T-helper 17 cell (primary cell): Measurements from ENCODE around the gene PLD1. TPM values are rescaled to one million over a fixed set of nuclear protein-coding genes. Genes with fewer than 3 reads are reported as not detected.

Experiments used
- ATAC-seq: fragments of 150-1000 bp; cut with Tn5 transposase; 2 replicates; pipeline ENCODE4 v1.10.0; 2021; ENCODE audit warnings: mild to moderate bottlenecking, moderate library complexity
- DNase-seq, 3 donors: peaks; one replicate each; pipeline versions ENCODE4 v3.0.0 to v3.0.0-alpha.2; 2020 to 2021
- H3K9me3 ChIP-seq: one replicate; pipeline ENCODE4 v1.7.0; 2013; ENCODE audit warnings: low read length, mild to moderate bottlenecking; ENCODE audit not compliant: control insufficient read depth, poor library complexity, severe bottlenecking
- H3K27ac Mint-ChIP-seq: one replicate; pipeline ENCODE4 v1.8.0; 2022; ENCODE audit warnings: mild to moderate bottlenecking, moderate library complexity, mixed read lengths
- H3K27me3 Mint-ChIP-seq: one replicate; pipeline ENCODE4 v1.8.0; 2022; ENCODE audit warnings: mixed read lengths
- H3K36me3 Mint-ChIP-seq: one replicate; pipeline ENCODE4 v1.8.0; 2022; ENCODE audit warnings: low read depth, mixed read lengths
- H3K4me1 Mint-ChIP-seq: one replicate; pipeline ENCODE4 v1.8.0; 2022; ENCODE audit warnings: mild to moderate bottlenecking, mixed read lengths
- H3K4me3 Mint-ChIP-seq: one replicate; pipeline ENCODE4 v1.8.0; 2022; ENCODE audit warnings: mild to moderate bottlenecking, moderate library complexity, mixed read lengths
- total RNA-seq, 4 donors: library from RNA in 2 of 4; stranded (reverse) in 2 of 4; gene quantifications; one replicate each; pipeline ENCODE4 v1.2.3 and lab custom pipeline; 2022 to 2026

Gene PLD1
- total RNA-seq, 2 donors from 2014 or later = 6.2 to 9.4 TPM

DNA sequence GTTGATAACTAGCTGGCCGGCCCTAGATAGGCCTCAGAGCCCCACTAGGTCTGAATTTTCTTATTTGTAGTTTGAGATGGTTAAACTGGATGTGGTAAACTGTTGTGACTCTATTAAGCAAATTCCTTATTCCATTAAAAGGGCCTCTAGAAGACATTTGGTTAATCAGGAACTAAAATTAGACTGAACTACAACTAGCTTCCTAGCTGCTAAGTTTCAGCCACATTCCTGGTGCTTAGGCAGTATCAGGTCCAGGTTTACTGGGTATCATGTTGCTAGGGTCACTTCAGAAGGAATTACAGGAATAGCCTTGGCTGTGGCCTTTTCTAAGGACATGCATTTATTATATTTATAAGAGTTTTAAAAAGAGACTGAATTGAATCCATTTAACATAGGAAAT is 136.3 kb downstream of the PLD1 start:
- H3K36me3 Mint-ChIP-seq = peaks cover 3% of the 10 kb centered on the region
- no peak for ATAC-seq
- DNase-seq = no peak
- H3K27ac Mint-ChIP-seq = no peak overlapping the region
- H3K4me3 Mint-ChIP-seq = no peak overlapping the region
- no peaks in the 10 kb centered on the region for H3K27me3 Mint-ChIP-seq
- no peaks in the 10 kb centered on the region for H3K9me3 ChIP-seq
- H3K4me1 Mint-ChIP-seq = peaks cover 4% of the 10 kb centered on the region

DNA sequence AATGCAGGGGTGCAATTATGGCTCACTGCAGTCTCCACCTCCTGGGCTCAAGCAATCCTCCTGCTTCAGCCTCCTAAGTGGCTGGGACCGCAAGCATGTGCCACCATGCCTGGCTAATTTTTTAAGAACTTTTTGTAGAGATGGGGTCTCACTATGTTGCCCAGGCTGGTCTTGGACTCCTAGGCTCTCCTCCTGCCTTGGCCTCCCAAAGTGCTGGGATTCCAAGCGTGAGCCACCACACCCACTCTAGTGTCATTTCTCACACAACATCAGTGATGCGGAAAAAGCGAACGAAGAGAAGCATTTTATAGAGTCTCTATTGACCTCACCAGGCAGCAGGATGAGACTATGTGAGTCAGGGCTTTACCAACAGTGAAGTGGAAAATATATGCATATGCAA is 137.7 kb downstream of the PLD1 start:
- ATAC-seq (no peak), DNase-seq (no peak)
- Mint-ChIP-seq H3K4me1 (peaks cover 4% of the 10 kb centered on the region), H3K4me3 (no peak overlapping the region), H3K36me3 (peaks cover 3% of the 10 kb centered on the region), H3K27me3 (no peaks in the 10 kb centered on the region), H3K27ac (no peak overlapping the region)
- no peaks in the 10 kb centered on the region for H3K9me3 ChIP-seq

DNA sequence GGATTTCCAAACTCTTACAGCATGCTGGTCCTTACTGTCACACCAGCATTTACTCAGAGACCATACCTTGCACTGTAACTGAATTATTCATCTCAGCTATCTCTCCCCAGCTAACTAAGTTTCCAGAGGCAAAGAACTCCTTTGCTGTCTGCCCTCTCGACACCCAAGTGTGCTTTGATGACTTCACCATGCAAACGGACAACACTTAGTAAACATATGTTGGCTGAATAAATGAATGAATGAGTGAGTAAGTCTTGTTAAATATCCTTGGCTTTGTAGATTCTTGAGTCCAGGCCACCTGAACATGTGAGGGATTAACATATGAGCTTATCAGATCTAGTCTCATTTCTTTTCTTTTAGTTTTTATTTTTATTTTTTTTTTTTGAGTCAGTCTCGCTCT is 138.2 kb downstream of the PLD1 start:
- H3K27me3 Mint-ChIP-seq = no peaks in the 10 kb centered on the region
- H3K4me1 Mint-ChIP-seq = peaks cover 4% of the 10 kb centered on the region
- peaks cover 3% of the 10 kb centered on the region for H3K36me3 Mint-ChIP-seq
- H3K9me3 ChIP-seq = no peaks in the 10 kb centered on the region
- DNase-seq (no peak), ATAC-seq (no peak)
- no peak overlapping the region for H3K4me3 Mint-ChIP-seq
- H3K27ac Mint-ChIP-seq = no peak overlapping the region

DNA sequence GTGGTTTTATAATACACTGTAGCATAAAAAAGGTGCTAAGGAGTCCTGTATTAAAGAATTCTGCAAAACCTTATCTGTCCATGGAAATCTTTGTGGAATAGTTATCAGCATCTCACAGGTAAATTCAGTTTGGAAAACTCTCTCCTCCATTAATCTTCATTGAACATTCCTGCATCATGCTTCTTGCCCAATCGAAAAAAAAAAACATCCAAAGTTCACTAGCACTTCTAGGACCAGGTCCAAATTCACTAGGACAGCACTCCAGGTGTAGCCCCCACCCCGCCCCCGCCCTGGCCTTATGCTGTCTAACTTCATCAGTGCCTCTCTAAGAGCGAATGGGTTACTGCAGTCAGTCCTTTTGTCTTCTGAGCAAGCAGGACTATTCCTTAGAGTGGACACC is 138.6 kb downstream of the PLD1 start:
- ATAC-seq = no peak
- Mint-ChIP-seq H3K4me1 (peaks cover 4% of the 10 kb centered on the region), H3K27ac (no peak overlapping the region)

DNA sequence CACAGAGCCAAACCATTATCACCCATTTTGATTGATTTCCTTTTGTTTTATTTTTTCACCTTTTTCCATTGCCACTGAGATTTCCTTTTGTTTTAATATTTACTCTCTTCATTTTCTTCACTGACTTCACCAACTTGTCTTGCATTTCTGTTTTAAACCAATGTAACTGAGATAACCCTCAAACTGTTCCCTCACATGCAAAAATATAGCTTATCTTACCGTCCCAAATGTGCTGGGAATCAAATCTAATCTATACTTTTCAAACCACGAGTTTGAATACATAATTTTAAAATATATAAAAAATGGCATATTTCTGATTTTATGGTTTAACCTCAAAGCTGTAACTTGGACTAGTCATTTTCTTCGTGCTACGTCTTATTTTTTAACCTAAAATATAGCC is 143.8 kb downstream of the PLD1 start:
- Mint-ChIP-seq H3K36me3 (peaks cover 4% of the 10 kb centered on the region), H3K4me1 (peaks cover 2% of the 10 kb centered on the region), H3K27ac (no peak overlapping the region), H3K27me3 (peaks cover 6% of the 10 kb centered on the region), H3K4me3 (no peak overlapping the region)
- DNase-seq (no peak), ATAC-seq (no peak)
- H3K9me3 ChIP-seq = no peaks in the 10 kb centered on the region

More for the DNA sequence above, 138.6 kb downstream of the PLD1 start:
- DNase-seq = no peak
- H3K9me3 ChIP-seq = no peaks in the 10 kb centered on the region
- Mint-ChIP-seq H3K36me3 (peaks cover 3% of the 10 kb centered on the region), H3K4me3 (no peak overlapping the region), H3K27me3 (no peaks in the 10 kb centered on the region)

DNA sequence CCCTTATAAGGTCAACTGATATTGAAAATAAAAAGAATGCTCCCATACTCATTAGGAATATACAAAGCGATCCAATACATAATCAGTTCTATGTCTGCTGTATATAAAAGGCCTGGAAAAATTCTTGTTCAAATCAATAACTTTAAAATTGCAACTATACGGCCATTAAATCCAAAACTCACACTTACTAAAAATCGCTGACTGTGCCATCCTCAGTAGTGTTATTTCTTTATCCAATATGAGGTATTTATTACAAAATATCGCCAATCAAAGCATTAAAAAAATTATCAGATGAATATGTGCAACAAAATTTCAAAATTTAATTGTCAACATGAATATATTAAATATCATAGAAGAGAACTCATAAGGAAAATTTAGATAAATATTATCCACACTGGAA is 146.5 kb downstream of the PLD1 start:
- no peak for ATAC-seq
- no peaks in the 10 kb centered on the region for H3K9me3 ChIP-seq
- no peaks in the 10 kb centered on the region for H3K4me1 Mint-ChIP-seq
- peaks cover 2% of the 10 kb centered on the region for H3K36me3 Mint-ChIP-seq
- H3K27ac Mint-ChIP-seq = no peak overlapping the region
- H3K27me3 Mint-ChIP-seq = peaks cover 7% of the 10 kb centered on the region
- no peak for DNase-seq
- H3K4me3 Mint-ChIP-seq = no peak overlapping the region

DNA sequence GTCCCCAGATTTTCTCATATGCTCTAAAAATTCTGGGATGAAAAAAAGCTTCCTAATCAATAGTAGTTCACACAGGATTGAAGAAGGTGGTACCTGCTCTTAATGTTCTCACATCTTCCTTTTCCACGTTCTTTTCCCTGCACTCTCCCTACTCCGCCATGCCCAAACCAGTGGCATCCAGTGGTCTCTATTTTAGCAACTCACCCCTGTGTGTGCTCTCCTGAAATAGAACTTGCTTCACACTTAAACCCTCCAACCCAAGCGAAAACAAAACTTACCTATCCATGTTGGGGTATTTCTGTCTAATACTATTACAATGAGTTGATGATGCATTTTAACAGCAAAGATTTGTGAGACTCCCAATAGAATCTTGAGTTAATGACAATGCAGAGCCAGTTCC is 148.8 kb downstream of the PLD1 start:
- H3K27me3 Mint-ChIP-seq = peaks cover 7% of the 10 kb centered on the region
- H3K36me3 Mint-ChIP-seq = peaks cover 2% of the 10 kb centered on the region
- no peaks in the 10 kb centered on the region for H3K4me1 Mint-ChIP-seq
- H3K27ac Mint-ChIP-seq = no peak overlapping the region
- no peak overlapping the region for H3K4me3 Mint-ChIP-seq
- H3K9me3 ChIP-seq = no peaks in the 10 kb centered on the region
- no peak for DNase-seq
- no peak for ATAC-seq

DNA sequence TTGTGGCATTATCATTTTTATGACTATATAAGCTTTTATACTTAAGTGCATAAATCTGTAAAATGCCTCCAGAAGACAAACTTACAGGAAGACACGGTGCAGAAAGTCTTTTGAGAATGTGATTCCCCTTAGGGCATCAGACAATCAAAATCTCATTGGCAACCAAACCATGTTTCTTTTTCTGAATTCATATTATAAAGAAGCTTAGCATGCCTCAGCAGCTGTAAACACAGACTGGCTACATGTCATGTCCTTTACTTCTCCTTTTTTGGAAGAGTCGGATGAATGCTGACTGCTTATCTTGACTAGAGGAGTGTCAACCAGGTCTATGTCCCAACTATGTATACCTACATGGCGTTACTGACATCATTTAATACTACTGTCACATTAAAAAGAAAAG is 150.1 kb downstream of the PLD1 start:
- no peaks in the 10 kb centered on the region for H3K9me3 ChIP-seq
- H3K4me1 Mint-ChIP-seq = no peaks in the 10 kb centered on the region
- H3K27ac Mint-ChIP-seq = no peak overlapping the region
- DNase-seq = no peak
- peaks cover 7% of the 10 kb centered on the region for H3K27me3 Mint-ChIP-seq
- H3K36me3 Mint-ChIP-seq = peaks cover 2% of the 10 kb centered on the region
- ATAC-seq = no peak
- H3K4me3 Mint-ChIP-seq = no peak overlapping the region

DNA sequence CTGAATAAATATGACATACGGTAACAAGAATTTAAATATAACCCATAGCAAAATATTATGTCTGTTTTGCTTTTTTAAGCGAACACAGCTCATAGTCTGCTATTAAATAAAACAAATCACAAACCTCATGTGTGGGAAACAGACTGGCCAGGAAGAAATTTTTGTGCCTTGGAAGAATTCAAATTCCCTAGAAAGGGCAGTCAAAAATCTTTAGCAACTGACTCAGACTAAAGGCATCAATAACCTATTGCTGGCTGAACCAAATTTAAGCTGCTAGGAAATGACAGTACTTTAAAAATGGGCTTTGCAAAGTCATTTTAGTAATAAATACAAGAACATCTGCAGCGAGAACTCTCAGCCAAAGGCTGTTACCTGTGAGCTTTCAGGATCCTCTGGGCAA is 151.4 kb downstream of the PLD1 start:
- DNase-seq = no peak
- no peak overlapping the region for H3K4me3 Mint-ChIP-seq
- ATAC-seq = no peak
- peaks cover 7% of the 10 kb centered on the region for H3K27me3 Mint-ChIP-seq
- no peaks in the 10 kb centered on the region for H3K4me1 Mint-ChIP-seq
- H3K9me3 ChIP-seq = no peaks in the 10 kb centered on the region
- H3K27ac Mint-ChIP-seq = no peak overlapping the region
- H3K36me3 Mint-ChIP-seq = peaks cover 2% of the 10 kb centered on the region

DNA sequence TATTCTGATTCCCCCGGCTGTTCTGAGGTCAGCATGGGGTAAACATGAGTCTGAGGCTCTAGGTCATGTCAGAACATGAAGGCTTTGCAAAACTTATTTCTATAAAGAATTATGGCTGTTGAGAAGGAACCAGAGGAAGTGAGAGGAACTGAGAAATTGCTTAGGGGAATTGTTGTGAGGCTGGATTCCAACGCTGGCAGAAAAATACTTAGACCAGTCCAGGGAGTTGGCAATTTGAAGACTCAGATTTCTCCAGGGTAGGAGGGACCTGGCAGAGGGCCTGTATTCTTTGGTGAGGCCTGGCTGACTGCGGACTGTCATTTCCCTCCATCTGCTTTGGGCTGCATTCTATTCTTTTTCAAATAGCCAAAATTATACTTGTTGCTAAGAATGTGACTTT is 155.5 kb downstream of the PLD1 start:
- Mint-ChIP-seq H3K27ac (no peak overlapping the region), H3K4me3 (no peak overlapping the region), H3K27me3 (no peaks in the 10 kb centered on the region), H3K4me1 (peaks cover 9% of the 10 kb centered on the region), H3K36me3 (peaks cover 4% of the 10 kb centered on the region)
- ATAC-seq (no peak), DNase-seq (no peak)
- no peaks in the 10 kb centered on the region for H3K9me3 ChIP-seq

DNA sequence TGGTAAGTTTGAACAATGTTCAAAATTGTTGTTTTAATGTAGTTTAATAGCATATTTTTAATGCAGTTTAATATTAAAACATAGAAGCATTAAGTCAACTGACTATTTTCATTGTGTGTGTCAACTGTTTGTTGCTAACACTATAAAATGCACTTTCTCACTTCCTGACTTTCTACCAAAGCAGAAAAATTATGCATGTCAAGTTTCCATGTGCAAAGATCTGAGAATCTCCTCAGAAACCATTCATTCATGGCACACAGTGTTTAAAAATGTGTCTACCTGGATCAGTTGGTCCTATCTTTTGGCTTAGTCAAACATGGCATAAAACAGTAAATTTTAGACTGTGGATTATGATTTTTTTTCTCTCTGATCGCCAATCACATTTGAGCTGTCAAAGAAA is 156.0 kb downstream of the PLD1 start:
- Mint-ChIP-seq H3K4me3 (no peak overlapping the region), H3K4me1 (peaks cover 9% of the 10 kb centered on the region), H3K27ac (no peak overlapping the region), H3K27me3 (no peaks in the 10 kb centered on the region), H3K36me3 (peaks cover 4% of the 10 kb centered on the region)
- no peaks in the 10 kb centered on the region for H3K9me3 ChIP-seq
- ATAC-seq (no peak), DNase-seq (no peak)

DNA sequence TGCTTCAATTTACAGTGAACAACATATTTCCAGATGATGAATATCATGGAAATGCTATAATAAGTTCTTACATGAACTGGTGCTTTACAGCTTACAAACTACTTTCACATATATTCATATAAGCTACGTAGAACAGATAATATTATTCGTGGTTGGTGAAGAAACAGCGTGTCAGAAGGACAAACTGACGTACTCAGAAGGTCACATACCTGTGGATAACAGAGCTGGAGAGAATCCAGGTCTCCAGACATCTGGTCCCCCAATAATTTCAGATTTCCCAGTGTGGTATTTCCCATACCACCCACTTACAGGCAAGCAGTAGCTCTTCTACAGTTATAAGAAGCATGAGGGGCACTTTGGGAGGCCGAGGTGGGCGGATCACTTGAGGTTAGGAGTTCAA is 156.6 kb downstream of the PLD1 start:
- no peak overlapping the region for H3K4me3 Mint-ChIP-seq
- H3K36me3 Mint-ChIP-seq = peaks cover 4% of the 10 kb centered on the region
- DNase-seq (no peak), ATAC-seq (no peak)
- H3K4me1 Mint-ChIP-seq = peaks cover 9% of the 10 kb centered on the region
- H3K27me3 Mint-ChIP-seq = no peaks in the 10 kb centered on the region
- H3K27ac Mint-ChIP-seq = no peak overlapping the region
- H3K9me3 ChIP-seq = no peaks in the 10 kb centered on the region

DNA sequence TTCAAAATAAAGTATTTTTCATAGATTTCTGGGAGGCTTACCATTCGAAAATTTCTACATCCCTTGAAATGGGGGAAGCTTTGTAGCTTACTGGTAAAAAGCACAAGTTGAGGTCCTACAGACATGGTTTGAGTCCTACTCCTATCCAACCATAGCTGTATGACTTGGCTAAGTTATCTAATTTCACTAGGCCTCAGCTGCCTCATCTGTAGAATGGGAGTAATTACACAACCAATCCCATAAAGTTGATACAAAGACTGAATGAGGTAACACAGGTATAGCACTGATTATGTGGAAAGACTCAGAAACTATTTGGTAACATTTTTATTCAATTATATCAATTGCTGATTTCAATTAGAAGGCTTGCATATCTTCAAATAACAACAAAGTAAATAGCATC is 157.4 kb downstream of the PLD1 start:
- DNase-seq = no peak
- Mint-ChIP-seq H3K4me3 (no peak overlapping the region), H3K36me3 (peaks cover 4% of the 10 kb centered on the region), H3K27ac (no peak overlapping the region), H3K27me3 (no peaks in the 10 kb centered on the region), H3K4me1 (peaks cover 9% of the 10 kb centered on the region)
- no peak for ATAC-seq
- no peaks in the 10 kb centered on the region for H3K9me3 ChIP-seq

DNA sequence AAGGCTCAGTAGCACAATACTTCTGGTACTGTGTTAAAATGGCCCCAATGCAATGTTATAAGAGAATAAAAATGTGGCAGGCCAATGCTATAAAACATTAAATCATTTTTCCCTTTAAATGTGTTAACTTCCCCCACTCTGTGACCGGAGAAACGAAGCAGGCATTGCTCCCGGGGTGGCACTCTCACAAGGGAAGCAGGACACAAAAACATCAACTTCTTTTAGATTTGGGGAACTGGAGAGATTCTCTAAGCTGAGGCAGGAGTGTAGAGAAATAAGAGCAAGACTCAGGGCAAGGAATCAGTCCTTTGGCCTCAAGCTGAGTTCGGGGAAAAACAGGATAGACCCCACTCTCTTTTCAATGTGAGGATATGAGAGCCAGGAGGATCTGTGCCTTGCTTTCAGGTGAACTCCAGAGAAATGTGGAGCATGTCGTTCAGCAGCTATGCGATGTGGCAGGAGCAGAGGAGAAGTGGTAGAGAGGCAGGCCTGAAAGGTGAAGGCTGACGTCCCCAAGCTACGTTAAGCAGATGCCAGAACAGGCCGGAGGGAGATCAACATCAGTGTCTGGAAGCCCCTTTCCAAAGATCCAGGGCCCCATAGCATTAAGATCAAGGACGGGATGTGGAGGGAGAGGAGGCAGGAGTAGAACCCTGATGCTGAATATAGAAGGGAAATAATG is 160.2 kb downstream of the PLD1 start:
- Mint-ChIP-seq H3K4me1 (peaks cover 14% of the 10 kb centered on the region), H3K27ac (no peak overlapping the region), H3K27me3 (no peaks in the 10 kb centered on the region), H3K36me3 (peaks cover 4% of the 10 kb centered on the region), H3K4me3 (no peak overlapping the region)
- ATAC-seq = no peak
- no peaks in the 10 kb centered on the region for H3K9me3 ChIP-seq
- DNase-seq = no peak
